ENCODE measurements around the gene POU4F1. TPM values are rescaled to one million over a fixed set of nuclear protein-coding genes. Genes with fewer than 3 reads are reported as not detected.

POU4F1 gene
- total RNA-seq, 1 donor: not detected

DNA sequence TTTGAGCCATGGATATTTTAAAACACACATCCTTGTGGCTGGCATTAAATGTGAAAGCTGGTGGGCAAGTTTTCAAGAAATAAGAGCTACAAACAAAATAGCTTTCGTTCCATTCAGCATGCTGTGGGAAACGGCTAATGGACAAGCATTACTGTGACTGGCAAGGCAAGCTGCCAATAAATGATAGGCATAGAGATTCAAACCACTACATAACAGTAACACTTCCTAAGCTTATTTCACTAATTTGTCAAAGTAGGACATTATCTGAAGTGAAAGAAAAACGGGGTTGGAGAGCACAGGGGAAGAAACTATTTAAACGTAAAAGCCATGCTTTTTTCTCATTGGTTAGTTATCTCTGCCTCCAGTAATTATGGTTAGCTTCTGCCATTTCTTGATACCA, 29.6 kb upstream of the POU4F1 start:
- no peak overlapping the region for H3K4me3 ChIP-seq (ENCODE audit: low read depth, low read length)
- DNase-seq (ENCODE audit: low read depth): no peak
- TF ChIP-seq, protein P1, sequence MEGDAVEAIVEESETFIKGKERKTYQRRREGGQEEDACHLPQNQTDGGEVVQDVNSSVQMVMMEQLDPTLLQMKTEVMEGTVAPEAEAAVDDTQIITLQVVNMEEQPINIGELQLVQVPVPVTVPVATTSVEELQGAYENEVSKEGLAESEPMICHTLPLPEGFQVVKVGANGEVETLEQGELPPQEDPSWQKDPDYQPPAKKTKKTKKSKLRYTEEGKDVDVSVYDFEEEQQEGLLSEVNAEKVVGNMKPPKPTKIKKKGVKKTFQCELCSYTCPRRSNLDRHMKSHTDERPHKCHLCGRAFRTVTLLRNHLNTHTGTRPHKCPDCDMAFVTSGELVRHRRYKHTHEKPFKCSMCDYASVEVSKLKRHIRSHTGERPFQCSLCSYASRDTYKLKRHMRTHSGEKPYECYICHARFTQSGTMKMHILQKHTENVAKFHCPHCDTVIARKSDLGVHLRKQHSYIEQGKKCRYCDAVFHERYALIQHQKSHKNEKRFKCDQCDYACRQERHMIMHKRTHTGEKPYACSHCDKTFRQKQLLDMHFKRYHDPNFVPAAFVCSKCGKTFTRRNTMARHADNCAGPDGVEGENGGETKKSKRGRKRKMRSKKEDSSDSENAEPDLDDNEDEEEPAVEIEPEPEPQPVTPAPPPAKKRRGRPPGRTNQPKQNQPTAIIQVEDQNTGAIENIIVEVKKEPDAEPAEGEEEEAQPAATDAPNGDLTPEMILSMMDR (IDR thresholded peaks at IDR 0.05; ENCODE audit: insufficient read depth, low read depth, low read length): no peak

DNA sequence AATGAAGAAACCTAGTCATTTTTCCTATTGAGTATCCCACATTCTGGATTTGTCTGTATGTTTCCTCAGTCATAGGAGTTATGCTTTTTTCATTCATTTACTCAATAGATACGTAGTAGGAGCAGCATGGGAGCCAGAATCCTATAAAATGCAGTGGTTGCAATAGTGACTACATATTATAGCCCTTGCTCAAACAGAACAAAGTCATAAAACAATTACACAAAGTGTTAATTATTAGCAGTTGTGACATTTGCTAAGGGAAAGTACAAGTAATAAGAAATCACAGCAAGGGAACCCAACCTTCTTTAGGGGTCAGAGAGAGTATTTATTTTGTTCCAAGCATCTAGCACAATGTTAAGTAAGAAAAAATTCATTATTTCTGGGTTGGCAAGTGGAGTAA, 27.7 kb upstream of the POU4F1 start:
- TF ChIP-seq, protein P1 (IDR thresholded peaks at IDR 0.05; ENCODE audit: insufficient read depth, low read depth, low read length): no peak
- no peak for DNase-seq (ENCODE audit: low read depth)
- H3K4me3 ChIP-seq (ENCODE audit: low read depth, low read length): no peak overlapping the region

DNA sequence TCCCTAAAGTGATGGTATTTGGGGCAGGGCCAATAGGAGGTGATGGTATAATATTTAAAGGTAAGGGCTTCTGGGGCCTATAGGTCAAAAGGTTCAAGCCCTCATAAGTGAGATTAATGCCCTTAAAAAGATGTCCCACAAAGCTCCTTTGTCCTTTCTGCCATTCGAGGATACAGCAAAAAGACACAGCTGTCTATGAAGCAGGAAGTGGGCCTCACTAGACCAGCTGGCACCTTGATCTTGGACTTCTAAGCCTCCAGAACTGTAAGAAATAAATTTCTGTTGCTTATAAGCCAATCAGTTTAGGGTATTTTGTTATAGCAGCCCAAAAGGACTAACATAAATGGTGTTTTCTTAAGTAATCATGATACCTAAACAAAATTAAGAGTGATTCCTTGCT, 27.2 kb upstream of the POU4F1 start:
- TF ChIP-seq, protein P1 (IDR thresholded peaks at IDR 0.05; ENCODE audit: insufficient read depth, low read depth, low read length): no peak
- DNase-seq (ENCODE audit: low read depth): no peak
- H3K4me3 ChIP-seq (ENCODE audit: low read depth, low read length): no peak overlapping the region

DNA sequence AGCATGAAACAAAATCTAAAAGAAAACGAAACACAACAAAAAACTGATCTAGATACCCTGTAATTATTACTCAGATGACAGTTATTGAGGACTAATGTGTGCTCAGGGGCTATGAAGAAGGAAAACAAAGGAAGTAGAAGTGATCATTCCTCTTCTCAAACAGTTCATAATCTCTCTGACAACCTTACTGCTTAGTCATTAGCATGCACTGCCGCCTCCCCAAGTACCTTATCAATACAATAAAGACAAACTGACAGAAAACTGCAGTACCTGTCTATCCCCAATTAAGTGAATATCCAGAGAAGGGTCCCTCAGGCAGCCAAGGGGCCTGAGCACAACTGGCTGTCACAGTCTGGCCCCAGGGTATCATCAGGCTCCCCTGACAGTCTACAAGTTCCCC, 22.0 kb upstream of the POU4F1 start:
- DNase-seq (ENCODE audit: low read depth): no peak
- H3K4me3 ChIP-seq (ENCODE audit: low read depth, low read length): no peak overlapping the region
- TF ChIP-seq, protein P1 (IDR thresholded peaks at IDR 0.05; ENCODE audit: insufficient read depth, low read depth, low read length): no peak

DNA sequence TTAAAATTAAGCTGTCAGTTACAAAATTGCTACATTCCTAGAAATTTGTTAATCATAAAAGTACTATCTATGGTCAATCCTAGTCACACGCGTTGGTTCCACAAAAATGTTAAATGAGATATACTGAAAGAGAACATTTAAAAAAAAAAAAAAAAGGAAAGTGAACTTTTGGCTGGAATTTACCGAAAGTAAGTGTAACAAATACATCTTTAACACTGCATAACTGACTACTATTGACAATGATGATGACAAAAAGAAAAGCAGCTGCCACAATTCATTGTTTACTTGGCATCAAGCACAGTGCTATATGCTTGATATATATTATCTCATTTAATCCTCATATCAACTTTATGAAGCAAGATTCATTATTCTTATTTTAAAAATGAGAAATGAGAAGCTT, 19.8 kb upstream of the POU4F1 start:
- TF ChIP-seq, protein P1 (IDR thresholded peaks at IDR 0.05; ENCODE audit: insufficient read depth, low read depth, low read length): no peak
- no peak for DNase-seq (ENCODE audit: low read depth)
- H3K4me3 ChIP-seq (ENCODE audit: low read depth, low read length): no peak overlapping the region

DNA sequence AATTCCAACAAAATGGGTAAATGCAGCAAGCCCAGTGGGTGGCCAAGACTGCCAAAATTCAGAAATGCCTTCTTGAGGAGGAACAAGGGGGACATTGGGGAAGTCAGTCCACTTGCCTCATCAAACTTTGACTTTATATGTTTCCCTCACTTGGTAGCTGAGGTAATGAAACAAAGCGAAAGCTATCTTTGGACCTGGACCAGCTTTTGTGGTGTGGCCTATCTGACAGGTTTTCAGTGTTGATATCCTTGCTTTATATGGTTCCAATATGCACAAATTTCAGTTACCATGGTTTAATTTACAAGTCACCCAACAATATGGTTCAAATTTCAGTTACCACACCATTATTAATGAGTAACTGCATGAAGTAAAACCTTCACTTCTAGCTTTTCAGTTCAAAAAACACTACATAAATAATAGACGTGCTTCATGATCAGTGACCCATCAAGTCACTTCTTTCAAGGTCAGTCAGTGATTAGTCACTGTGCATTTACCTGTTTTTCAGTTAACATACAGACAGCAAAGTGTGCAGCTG, 17.7 kb upstream of the POU4F1 start:
- H3K4me3 ChIP-seq (ENCODE audit: low read depth, low read length): no peak overlapping the region
- TF ChIP-seq, protein P1 (IDR thresholded peaks at IDR 0.05; ENCODE audit: insufficient read depth, low read depth, low read length): no peak
- no peak for DNase-seq (ENCODE audit: low read depth)

DNA sequence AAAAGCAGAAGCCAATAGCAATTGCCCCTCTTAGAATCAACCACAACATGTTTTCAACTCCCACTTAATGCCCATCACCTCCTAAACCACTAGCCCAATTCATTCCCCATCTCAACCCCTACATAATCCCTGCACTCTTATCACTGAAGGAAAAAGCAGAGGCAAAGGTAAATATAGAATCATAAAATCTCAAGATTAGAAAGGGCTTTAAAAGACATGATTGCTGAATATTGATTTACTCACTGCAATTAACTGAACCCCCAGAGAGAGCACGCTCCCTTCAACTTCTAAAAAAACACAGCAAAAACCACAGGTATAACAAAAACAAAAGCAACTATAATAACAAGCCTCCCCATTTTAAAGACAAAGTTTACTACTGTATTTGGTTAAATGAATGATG, 15.1 kb upstream of the POU4F1 start:
- DNase-seq (ENCODE audit: low read depth): no peak
- H3K4me3 ChIP-seq (ENCODE audit: low read depth, low read length): no peak overlapping the region
- TF ChIP-seq, protein P1 (IDR thresholded peaks at IDR 0.05; ENCODE audit: insufficient read depth, low read depth, low read length): no peak
